Activated naive CD4-positive, alpha-beta T cell treated with anti-CD3 and anti-CD28 coated beads, Interleukin-2, amount 50 U/mL, for 24 hours (primary cell): Measurements from ENCODE around the gene EFCAB13.
A peak's percentile ranks its signal among the peaks of the same experiment; 100 is the strongest.
"Not testable (repeated sequence)": the region's sequence is repeated elsewhere in the genome, so short reads cannot be mapped to it uniquely, and the experiment has no call there.

ENCODE experiments used
- H3K27ac Mint-ChIP-seq: one replicate; pipeline ENCODE4 v1.8.0; 2021; ENCODE audit warnings: mild to moderate bottlenecking, mixed read lengths
- H3K27me3 Mint-ChIP-seq: one replicate; pipeline ENCODE4 v1.8.0; 2021; ENCODE audit warnings: mixed read lengths
- H3K36me3 Mint-ChIP-seq: one replicate; pipeline ENCODE4 v1.8.0; 2021; ENCODE audit warnings: mixed read lengths
- H3K4me1 Mint-ChIP-seq: one replicate; pipeline ENCODE4 v1.8.0; 2021; ENCODE audit warnings: mixed read lengths
- H3K4me3 Mint-ChIP-seq: one replicate; pipeline ENCODE4 v1.8.0; 2021; ENCODE audit warnings: mild to moderate bottlenecking, mixed read lengths
- H3K9me3 Mint-ChIP-seq: one replicate; pipeline ENCODE4 v1.8.0; 2021; ENCODE audit warnings: mixed read lengths

Gene EFCAB13

DNA sequence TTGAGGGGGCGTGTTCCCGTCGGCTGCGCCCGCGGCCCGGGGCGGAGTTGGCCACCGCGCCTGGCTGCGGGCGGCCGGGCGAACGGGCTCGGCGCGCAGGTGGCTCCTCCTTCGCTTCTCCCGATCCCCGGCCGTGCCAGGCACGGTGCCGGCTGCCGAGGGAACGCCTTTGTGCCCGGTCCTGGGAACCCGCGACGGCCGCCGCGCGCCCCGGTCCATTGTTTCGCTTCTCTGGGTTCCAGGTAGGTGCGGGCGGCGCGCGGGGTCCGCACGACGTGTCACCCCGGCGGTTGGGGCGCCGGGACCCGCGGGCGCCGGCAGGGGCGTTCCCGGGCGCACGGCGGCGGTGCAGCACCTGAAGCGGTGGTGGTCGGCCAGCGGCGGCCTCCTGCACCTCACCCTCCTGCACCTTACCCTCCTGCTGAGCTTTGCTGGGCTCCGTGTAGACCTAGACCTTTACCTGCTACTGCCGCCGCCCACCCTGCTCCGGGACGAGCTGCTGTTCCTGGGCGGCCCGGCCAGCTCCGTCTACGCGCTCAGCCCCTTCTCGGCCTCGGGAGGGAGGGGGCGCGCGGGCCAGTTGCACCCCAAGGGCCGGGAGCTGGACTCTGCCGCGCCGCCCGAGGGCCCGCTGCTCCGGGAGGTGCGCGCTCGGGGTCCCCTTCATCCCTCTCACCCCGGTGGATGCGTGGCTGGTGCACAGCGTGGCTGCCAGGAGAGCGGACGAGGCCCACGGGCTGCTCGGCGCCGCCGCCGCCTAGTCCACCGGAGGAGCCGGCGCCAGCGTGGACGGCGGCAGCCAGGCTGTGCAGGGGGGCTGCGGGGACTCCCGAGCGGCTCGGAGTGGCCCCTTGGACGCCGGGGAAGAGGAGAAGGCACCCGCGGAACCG is 99.9 kb downstream of the EFCAB13 start:
- Mint-ChIP-seq H3K27ac (no peak overlapping the region), H3K4me1 (peaks cover 12% of the 10 kb centered on the region), H3K27me3 (peaks cover 16% of the 10 kb centered on the region), H3K36me3 (peaks cover 26% of the 10 kb centered on the region), H3K9me3 (peaks cover 11% of the 10 kb centered on the region), H3K4me3 (peak overlapping the region; percentile 75)

DNA sequence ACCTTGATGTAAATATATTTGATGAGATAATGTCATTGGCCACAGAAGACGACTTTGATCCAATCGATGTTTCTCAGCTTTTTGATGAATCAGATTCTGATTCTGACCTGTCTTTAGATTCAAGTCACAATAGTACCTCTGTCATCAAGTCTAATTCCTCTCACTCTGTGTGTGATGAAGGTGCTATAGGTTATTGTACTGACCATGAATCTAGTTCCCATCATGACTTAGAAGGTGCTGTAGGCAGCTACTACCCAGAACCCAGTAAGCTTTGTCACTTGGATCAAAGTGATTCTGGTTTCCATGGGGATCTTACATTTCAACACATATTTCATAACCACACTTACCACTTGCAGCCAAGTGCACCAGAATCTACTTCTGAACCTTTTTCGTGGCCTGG is 101.5 kb downstream of the EFCAB13 start:
- H3K9me3 Mint-ChIP-seq = peaks cover 11% of the 10 kb centered on the region
- H3K36me3 Mint-ChIP-seq = peaks cover 25% of the 10 kb centered on the region
- H3K27me3 Mint-ChIP-seq = peaks cover 16% of the 10 kb centered on the region
- H3K27ac Mint-ChIP-seq = not testable (repeated sequence)
- H3K4me1 Mint-ChIP-seq = peaks cover 12% of the 10 kb centered on the region
- H3K4me3 Mint-ChIP-seq = peak overlapping the region; percentile 4

DNA sequence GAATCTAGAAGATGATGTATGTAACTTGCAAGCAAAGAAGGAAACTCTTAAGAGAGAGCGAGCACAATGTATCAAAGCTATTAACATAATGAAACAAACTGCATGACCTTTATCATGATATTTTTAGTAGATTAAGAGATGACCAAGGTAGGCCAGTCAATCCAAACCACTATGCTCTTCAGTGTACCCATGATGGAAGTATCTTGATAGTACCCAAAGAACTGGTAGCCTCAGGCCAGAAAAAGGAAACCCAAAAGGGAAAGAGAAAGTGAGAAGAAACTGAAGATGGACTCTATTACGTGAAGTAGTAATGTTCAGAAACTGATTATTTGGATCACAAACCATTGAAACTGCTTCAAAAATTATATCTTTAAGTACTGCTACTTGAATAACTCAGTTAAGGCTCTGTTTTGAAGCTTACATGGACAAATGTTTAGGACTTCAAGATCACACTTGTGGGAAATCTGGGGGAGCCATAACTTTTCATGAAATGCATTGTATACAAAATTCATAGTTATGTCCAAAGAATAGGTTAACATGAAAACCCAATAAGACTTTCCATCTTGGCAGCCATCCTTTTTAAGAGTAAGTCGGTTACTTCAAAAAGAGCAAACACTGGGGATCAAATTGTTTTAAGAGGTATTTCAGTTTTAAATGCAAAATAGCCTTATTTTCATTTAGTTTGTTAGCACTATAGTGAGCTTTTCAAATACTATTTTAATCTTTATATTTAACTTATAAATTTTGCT is 102.3 kb downstream of the EFCAB13 start:
- H3K4me3 Mint-ChIP-seq, H3K27ac Mint-ChIP-seq: not testable (repeated sequence)
- peaks cover 12% of the 10 kb centered on the region for H3K4me1 Mint-ChIP-seq
- peaks cover 11% of the 10 kb centered on the region for H3K9me3 Mint-ChIP-seq
- H3K36me3 Mint-ChIP-seq = peaks cover 25% of the 10 kb centered on the region
- H3K27me3 Mint-ChIP-seq = peaks cover 16% of the 10 kb centered on the region

DNA sequence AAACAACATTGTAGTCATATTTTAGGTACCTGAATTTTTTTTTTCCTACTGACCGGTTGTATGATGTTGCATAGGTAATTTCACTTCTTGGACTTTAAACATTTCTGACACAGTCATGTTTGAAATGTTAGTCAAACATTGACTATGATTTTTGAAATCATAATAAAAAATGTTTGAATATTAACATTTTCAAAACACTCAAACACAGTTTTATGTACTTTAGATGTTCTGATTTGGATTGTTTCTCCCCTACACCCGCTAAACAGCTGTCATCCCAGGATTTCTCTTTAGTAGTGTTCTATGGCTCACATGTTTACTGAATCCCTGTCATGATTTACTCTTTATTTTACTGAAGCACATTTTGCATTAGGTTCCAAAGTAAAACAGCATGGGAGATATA is 104.2 kb downstream of the EFCAB13 start:
- peaks cover 16% of the 10 kb centered on the region for H3K27me3 Mint-ChIP-seq
- peaks cover 11% of the 10 kb centered on the region for H3K9me3 Mint-ChIP-seq
- H3K4me3 Mint-ChIP-seq = no peak overlapping the region
- peaks cover 7% of the 10 kb centered on the region for H3K4me1 Mint-ChIP-seq
- H3K36me3 Mint-ChIP-seq = peaks cover 27% of the 10 kb centered on the region
- no peak overlapping the region for H3K27ac Mint-ChIP-seq

DNA sequence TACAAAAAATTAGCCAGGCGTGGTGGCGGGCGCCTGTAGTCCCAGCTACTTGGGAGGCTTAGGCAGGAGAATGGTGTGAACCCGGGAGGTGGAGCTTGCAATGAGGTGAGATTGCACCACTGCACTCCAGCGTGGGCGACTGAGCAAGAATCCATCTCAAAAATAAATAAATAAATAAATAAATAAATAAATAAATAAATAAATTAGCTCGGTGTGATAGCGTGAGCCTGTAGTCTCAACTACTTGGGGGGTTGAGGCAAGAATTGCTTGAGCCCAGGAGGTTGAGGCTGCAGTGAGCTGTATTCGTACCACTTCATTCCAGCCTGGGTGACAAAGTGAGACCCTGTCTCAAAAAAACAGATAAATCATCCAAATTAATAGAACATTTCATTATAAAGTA is 108.5 kb downstream of the EFCAB13 start:
- H3K4me3 Mint-ChIP-seq, H3K4me1 Mint-ChIP-seq, H3K27ac Mint-ChIP-seq, H3K9me3 Mint-ChIP-seq, H3K27me3 Mint-ChIP-seq: not testable (repeated sequence)
- H3K36me3 Mint-ChIP-seq = peaks cover 22% of the 10 kb centered on the region

DNA sequence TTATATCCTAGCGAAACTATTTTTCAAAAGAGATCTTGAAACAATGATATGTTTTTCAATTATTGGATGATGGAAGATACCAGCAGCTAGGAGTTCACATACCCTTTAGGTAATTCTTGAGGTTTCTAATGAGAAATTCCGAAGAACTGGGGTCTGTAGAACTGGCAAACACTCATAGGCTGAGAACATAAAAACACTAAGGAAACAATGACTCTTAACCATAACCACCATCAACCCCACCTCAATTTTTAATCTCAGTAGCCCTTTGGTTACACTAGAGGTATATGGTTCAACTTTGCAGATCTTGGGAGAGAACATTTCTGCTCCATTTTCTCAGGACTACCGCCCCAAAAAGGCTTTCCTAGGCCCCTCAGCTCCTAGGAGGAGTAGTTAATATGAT is 141.4 kb downstream of the EFCAB13 start:
- Mint-ChIP-seq H3K9me3 (no peaks in the 10 kb centered on the region), H3K4me1 (no peaks in the 10 kb centered on the region), H3K27ac (no peak overlapping the region), H3K36me3 (peaks cover 6% of the 10 kb centered on the region), H3K27me3 (no peaks in the 10 kb centered on the region), H3K4me3 (no peak overlapping the region)

DNA sequence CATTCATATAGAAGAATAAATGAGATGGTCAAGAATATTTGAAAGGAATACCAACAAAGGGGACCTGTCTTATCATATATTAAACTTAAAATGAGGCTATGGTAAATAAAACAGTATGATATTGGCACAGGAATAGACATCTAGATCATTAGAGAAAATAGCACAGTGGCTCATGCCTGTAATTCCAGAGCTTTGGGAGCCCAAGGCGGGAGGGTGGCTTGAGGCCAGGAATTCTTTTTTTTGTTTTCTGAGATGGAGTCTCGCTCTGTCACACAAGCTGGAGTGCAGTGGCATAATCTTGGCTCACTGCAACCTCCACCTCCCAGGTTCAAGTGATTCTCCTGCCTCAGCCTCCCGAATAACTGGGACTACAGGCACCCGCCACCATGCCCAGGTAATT is 143.2 kb downstream of the EFCAB13 start:
- H3K9me3 Mint-ChIP-seq, H3K4me1 Mint-ChIP-seq: not testable (repeated sequence)

DNA sequence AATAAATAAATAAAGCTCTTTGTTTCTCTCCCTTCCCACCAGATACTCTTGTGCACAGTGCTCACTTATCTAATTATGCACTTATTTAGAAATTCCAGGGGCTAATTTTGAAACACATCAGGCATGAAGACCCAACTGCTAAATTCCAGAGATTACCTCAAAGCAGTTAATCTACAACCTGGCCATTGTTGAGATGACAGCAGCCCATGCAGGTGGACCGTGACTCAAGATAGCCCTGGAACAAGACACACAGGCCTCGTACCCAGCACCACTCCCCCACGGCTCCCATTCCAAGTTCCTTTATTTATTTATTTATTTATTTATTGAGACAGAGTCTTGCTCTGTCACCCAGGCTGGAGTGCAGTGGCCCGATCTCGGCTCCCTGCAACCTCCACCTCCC is 147.1 kb downstream of the EFCAB13 start:
- no peaks in the 10 kb centered on the region for H3K4me1 Mint-ChIP-seq
- H3K9me3 Mint-ChIP-seq = no peaks in the 10 kb centered on the region
- H3K36me3 Mint-ChIP-seq = peaks cover 2% of the 10 kb centered on the region
- no peaks in the 10 kb centered on the region for H3K27me3 Mint-ChIP-seq
- H3K4me3 Mint-ChIP-seq = no peak overlapping the region
- H3K27ac Mint-ChIP-seq = no peak overlapping the region

More for the DNA sequence above, 143.2 kb downstream of the EFCAB13 start:
- not testable (repeated sequence) for H3K27ac Mint-ChIP-seq, H3K36me3 Mint-ChIP-seq, H3K27me3 Mint-ChIP-seq, H3K4me3 Mint-ChIP-seq

DNA sequence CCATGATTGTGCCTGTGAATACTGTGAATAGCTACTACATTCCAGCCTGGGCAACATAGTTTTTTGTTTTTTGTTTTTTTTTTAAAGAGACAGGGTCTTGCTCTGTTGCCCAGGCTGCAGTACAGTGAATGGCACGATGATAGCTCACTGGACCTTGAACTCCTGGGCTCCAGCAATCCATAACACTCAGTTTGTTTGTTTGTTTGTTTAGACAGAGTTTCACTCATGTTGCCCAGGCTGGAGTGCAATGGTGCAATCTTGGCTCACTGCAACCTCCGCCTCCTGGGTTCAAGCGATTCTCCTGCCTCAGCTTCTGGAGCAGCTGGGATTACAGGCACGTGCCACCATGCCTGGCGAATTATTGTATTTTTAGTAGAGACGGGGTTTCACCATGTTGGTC is 148.3 kb downstream of the EFCAB13 start:
- H3K27ac Mint-ChIP-seq, H3K4me1 Mint-ChIP-seq, H3K27me3 Mint-ChIP-seq, H3K36me3 Mint-ChIP-seq, H3K9me3 Mint-ChIP-seq, H3K4me3 Mint-ChIP-seq: not testable (repeated sequence)
